ENCODE results near the gene CEBPA.

CEBPA gene

DNA sequence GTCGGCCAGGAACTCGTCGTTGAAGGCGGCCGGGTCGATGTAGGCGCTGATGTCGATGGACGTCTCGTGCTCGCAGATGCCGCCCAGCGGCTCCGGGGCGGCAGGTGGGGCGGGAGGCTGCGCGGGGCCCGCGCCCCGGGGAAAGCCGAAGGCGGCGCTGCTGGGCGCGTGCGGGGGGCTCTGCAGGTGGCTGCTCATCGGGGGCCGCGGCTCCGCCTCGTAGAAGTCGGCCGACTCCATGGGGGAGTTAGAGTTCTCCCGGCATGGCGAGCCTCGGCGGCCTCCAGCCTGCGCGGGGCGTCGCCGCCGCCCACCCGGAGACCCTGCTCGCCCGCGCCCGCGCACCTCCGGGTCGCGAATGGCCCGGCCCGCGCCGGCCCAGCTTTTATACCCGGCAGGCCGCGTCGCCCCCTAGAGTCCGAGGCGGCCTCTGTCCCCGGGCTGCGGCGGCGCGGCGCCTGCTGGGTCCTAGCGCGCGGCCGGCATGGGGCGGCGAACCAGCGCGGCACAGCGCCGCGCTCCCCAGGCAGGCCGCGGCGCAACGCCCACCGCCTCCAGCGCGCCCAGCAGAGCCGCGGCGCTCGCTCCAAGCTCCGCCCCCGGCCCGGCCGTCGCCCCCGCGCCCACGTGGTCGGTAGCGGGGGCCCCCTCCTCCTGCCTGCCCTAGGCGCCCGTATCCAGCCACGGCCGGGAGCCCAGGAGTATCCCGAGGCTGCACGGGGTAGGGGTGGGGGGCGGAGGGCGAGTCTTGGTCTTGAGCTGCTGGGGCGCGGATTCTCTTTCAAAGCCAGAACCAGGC lies at the start of gene CEBPA:
Gene CEBPA, minus strand, starts transcription at position 360 of the 799 bp plus-strand sequence. Its CDS starts 120 bp downstream, at position 240.
- no peak for FAIRE-seq
- DNase-seq (ENCODE audit: low spot score) = peak; percentile 19

DNA sequence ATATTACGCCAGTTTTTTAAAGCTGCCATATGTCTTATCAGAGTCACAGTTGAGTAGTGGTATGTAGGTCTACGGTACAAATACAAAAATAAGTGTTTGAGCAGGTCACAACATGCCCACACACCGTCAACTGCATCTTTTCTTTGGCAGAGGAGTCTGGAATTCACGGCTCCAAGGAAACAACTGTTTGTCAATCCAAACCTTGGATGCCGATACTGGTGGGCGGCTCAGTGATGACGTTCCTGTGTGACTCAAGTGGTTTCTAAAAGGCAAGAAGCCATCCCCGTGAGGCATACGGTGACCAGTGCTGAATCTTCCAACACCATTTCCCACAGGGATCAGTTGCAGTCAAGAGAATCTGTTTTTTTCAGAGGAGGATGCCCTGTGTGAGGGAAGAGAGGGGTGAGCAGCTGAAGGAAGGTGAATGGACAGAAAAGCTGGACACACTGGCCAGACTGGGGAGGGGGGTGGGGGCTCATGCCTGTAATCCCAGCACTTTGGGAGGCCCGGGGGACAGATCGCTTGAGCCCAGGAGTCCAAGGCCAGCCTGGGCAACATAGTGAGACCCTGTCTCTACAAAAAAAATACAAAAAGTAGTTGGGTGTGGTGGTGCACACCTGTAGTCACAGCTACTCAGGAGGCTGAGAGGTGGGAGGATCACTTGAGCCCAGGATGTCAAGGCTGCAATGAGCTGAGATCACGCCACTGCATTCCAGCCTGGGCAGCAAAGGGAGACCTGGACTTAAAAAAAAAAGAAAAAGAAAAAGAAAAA lies 48.4 kb upstream of the CEBPA start:
- no peak for DNase-seq (ENCODE audit: low spot score)
- FAIRE-seq = no peak

DNA sequence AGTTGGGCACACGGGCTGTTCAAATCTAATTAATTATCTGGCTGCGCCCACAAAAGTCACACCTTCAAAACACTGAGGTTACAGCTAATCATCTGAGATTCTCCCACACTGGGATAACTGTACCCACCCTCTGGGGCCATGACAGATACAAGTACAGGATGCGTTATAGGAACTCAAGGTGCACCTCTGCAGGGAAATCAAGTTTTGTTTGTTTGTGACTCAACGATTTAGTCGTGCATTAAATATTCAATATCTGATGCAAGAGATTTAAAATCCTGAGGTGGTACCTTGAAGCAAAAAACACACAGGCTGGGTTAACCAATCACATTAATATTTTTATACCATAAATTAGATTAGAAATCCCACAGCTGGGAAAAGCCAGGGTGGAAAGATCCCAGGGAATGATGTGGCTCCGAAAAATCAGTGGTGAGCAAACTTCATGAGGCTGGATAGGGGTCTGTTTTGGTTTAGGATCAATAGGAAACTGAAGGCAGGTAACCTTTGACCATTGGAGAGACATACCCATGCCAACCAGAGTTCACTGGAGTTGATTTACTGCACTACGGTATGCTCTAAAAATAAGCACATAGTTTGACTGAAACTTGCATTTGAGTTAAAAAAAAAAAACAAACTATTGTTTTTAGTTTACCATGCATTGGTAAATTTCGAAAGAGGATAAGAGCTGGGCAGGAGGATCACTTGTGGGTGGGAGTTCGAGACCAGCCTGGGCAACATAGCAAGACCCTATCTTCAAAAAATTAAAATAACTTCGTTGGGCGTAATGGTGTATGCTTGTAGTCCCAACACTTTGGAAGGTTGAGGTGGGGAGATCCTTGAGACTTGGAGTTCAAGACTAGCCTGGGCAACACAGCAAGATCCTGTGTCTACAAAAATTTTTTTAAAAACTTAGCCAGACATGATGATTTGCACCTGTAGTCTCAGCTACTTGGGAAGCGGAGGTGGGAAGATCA lies 47.3 kb upstream of the CEBPA start:
- no peak for FAIRE-seq
- no peak for DNase-seq (ENCODE audit: low spot score)

DNA sequence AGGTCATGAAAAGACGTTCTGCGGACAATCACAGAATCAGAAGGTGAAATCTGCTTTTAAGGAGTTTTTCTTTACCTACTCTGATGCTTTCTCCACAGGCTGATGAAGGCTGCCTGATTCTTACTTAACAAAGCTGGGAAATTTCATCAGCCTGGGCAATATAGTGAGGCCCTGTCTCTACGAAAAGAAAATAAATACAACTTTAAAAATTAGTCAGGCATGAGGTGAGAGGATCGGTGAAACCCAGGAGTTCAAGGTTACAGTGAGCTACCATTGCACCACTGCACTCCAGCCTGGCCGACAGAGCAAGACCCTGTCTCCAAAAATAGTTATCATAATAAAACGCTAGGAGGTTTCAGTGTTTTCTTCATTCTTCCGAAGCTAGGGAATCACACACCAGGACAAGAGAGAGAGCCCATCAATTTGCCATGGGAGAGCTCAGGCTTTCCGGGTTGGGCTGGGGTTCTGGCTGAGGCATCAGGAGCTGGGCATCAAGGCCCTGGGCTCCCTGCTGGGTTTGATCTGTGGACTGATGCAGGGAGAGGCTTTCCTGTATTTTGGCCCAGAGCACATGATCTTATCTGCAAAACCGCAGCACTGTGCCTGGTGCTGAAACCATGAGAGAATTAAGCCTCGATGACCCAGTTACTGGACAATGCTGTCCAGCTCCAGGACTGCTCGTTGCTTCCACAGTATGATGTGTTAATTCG lies 46.1 kb upstream of the CEBPA start:
- DNase-seq (ENCODE audit: low spot score) (no peak), FAIRE-seq (no peak)

DNA sequence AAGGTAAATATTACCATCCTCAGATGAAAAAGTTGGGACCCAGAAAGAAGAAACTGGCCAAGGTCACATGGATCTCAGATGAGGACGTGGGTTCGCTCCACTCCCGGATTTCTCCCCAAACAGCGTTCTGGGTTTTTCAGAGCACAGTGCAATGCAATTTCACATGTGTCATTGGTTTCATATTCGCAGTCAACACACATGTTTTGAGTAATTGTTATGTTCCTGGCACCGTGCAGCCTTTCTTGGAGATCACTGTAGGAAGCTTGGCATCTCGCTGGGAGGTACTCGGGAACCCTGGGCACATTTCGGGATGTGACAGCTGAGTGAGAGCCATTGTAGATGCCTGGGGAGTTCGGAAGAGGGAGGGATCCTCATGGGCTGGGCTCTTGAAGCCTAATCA lies 45.0 kb upstream of the CEBPA start:
- DNase-seq (ENCODE audit: low spot score) (no peak), FAIRE-seq (no peak)

DNA sequence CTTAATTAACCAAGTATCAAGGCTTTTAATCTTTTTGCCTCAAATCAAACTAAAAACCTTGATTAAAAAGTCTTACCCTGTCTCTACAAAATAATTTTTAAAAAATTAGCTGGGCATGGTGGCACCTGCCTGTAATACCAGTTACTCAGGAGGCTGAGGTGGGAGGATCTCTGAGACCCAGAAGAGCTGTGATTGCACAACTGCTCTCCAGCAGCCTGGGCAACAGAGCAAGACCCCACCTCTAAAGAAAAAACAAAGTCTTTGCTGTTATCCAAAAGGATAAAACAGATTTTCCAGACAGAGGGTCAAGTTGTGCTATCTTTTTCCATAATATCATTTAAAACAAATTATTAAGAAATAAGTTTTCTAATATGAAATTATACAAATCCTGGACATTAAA lies 44.3 kb upstream of the CEBPA start:
- no peak for FAIRE-seq
- no peak for DNase-seq (ENCODE audit: low spot score)

DNA sequence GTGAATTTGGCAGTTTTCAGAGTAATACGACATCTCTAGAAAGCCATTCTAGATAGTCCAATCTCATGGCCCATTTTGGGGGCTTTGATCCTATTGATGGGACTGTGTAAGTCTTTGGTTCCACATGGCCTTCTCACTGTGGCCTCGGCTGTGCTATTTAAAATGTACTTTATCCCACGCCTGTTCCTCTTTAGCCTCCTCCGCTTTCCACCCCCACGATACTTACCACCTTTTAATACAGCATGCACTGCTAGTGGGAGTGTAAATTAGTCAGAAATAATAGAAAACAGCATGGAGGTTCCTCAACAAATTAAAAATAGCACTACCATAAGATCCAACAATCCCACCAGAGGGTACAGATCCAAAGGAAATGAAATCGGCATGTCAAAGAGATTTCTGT lies 42.8 kb upstream of the CEBPA start:
- no peak for FAIRE-seq

DNA sequence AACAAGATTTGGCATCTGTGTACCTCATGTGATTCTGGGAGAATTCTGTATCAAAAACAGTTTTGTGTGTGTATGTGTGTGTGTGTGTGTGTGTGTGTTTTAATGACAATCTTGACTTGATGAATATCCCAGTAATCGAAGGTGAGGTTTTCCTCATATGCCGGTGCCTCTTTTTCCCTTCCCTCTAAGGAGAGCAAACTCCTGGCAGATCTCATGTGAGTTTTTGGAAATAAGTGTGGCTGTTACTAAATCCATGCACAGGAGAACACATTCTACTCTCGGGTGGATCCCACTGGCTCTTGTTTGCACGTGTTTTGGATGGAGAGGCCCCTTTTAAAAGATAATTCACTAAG lies 42.2 kb upstream of the CEBPA start:
- no peak for DNase-seq (ENCODE audit: low spot score)
- FAIRE-seq = no peak

More for the DNA sequence above, 42.8 kb upstream of the CEBPA start:
- DNase-seq (ENCODE audit: low spot score) = no peak

DNA sequence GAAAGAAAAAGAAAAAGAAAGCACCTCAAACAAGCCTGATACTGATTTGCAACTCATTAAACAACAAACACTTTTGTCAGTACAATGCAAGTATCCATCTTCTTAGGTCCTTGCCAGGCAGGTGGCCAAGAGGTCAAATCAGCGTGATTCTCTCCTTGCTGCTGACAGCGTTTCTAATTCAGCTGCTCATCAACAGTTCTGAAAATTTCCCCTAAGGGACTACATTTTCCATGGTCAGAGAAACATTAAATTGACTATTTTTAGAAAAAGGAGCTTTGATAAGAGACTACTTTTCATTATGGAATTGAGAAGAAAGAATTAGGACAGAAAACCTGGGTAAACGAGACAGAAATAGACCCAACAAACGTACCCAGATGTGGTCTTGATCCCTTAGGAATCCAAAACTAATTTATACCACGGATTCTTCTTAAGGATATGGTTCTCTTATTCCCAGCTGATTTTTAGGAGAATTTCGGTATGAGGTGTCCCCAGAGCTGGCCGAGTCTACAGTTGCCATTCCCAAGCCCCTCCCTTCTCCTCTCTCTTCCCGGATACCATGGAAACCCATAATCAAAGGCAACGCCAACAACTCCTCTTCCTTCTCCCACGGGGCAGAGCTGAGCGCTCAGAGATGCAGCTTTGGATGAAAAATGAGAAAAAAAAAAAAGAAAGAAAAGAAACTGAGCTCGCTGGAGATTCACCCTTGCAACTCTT lies 41.7 kb upstream of the CEBPA start:
- FAIRE-seq = no peak
- no peak for DNase-seq (ENCODE audit: low spot score)

DNA sequence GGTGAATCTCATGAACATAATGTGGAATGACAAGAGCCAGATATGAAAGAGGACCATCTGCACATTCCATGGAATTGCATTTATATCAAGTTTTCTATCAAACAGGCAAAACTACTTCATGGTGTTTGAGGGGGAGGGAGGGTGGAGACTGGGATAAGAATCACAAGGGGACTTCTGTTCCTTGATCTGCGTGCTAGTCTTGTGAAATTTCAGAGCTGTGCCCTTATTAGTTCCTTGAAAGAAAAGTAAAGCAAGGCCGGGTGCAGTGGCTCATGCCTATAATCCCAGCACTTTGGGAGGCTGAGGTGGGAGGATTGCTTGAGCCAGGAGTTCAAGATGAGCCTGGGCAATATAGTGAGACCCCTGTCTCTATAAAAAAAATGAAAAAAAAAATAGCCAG lies 41.0 kb upstream of the CEBPA start:
- DNase-seq (ENCODE audit: low spot score) (no peak), FAIRE-seq (no peak)

DNA sequence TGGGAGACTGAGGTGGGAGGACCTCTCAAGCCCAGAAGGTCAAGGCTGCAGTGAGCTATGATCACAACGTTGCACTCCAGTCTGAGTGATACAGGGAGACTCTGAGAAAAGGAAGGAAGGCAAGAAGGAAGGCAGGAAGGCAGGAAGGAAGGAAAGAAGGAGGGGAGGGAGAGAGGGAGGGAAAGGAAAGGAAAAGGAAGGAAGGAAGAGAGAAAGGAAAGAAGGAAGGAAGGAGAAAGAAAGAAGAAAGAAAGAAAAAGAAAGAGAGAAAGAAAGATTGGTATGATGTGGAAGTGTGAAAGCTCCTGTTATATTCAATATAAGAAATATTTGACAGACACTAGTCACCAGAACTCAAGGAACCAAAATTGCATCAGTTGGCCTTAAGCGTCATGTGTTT lies 38.7 kb upstream of the CEBPA start:
- FAIRE-seq (no peak), DNase-seq (ENCODE audit: low spot score) (no peak)

DNA sequence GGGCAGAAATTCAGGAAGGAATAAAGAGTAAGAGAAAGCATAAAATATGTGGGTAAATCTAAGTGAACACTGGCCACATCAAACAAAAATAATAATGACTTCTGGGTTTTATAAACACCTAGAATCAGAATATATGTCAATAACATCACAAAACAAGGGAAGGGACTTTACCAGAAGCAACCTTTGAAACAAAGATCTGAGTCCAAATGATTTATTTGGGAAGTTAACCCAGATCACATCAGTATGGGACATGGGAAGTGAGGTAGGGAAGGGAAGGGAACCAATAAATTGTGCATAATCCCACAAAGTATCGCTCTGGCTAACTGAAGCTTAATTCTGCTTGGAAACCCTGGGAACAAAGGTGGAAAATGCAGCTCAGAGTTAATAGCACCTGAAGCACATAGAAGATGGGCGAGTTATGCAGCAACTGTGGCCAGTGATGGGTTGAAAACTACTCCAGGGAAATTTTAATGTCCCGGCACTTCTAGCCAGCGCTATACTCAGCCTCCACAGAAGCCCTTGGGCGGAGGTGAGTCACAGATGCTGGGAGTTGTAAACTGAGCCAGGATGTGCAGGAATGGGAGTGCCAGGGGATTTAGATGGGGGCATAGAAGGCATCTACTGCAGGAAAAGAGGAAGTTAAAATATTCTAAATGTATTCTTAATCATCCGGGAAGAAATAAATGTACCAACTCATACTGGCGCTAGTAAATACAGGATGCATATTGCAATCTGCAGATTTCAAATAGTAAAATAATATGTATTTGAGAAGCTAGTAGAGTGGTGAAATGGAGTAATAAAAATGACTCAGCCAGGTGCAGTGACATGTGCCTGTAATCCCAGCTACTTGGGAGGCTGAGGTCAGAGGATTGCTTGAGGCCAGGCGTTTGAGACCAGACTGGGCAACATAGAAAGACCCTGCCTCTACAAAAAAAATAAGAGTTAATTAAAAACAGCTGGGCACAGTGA lies 37.0 kb upstream of the CEBPA start:
- FAIRE-seq = no peak
- DNase-seq (ENCODE audit: low spot score) = no peak

DNA sequence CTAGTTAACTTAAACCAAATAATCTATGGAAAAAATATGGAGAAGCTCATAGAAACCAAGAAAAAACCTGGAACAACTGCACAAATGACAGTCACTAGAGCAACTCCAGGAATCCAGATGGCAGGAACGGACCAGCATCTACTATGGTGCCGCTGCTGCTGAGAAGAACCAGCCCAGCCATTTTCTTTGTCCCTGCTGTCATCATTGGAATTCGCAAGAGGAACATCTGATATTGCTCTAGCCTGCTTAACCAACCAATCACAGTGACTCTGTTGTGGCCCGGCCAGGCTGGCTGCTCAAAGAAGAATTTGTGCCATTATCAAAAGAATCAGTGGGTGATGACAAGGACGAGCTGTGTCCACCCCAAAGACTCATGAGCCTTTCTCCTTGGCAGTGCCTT lies 33.1 kb upstream of the CEBPA start:
- no peak for DNase-seq (ENCODE audit: low spot score)
- FAIRE-seq = no peak

DNA sequence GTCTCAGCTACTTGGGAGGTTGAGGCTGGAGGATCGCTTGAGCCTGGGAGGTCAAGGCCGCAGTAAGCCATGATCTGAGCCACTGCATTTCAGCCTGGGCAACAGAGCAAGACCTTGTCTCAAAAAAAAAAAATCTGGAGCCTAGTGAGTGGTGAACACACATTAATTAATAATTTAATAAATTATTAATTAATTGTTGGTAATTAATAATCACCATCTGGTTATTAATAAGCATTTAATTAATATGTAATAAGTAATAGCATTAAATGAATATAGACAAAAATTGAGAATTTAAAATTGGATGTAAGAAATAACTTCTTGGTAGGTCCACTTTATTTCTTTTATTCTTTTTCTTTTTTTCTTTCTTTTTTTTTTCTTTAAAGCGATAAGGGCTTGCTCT lies 31.9 kb upstream of the CEBPA start:
- FAIRE-seq (no peak), DNase-seq (ENCODE audit: low spot score) (no peak)

DNA sequence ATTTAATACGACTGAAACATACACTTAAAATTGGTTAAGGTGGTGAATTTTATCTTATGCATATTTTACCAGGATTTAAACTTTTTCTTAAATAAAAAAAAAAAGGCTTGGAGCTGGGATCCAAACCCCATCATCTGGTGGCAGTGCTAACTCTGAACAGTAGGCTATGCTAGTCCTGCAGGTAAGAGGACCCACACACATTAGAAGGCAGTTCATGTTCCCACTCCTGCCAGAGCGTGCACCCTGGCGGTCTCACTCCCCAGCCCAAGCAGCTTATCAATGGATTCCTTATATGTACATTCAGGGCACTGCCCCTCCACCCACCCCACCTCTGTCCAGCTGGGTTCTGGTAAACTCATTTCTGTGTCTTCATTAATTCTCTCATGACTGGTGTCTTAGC lies 31.3 kb upstream of the CEBPA start:
- no peak for DNase-seq (ENCODE audit: low spot score)
- FAIRE-seq = no peak

DNA sequence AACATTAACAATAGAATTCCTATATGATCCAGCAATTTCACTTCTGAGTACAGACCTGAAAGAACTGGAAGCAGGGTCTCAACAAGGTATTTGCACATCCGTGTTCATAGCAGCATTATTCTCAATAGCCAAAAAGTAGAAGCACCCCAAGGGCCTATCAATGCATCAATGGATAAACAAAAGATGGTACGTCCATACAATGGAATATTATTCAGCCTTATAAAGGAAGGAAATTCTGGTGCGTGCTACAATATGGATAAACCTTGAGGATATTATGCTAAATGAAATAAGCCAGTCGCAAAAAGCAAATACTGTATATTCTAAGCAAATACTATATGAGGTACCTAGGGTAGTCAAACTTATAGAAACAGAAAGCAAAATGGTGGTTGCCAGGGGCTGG lies 30.8 kb upstream of the CEBPA start:
- no peak for FAIRE-seq

DNA sequence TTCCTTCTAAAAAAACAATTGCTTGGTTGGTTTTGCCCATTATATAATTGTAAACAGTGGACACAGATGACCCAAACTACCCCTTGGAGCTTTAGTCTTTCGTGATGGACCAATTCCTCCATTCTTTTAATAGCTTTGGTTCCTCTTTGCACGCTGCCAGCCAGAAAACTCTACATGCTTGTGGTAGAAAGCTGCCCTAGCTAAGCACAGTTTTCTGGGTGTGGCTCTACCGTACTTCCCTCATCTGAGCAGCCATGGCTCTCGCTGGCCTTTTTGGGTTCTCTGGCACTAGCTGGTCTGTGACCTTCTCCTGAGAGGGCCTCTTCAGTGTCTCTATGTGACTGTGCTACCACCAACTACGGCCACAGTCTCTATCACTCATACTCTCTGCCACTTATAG lies 29.9 kb upstream of the CEBPA start:
- DNase-seq (ENCODE audit: low spot score) (no peak), FAIRE-seq (no peak)

More for the DNA sequence above, 30.8 kb upstream of the CEBPA start:
- DNase-seq (ENCODE audit: low spot score) = no peak

DNA sequence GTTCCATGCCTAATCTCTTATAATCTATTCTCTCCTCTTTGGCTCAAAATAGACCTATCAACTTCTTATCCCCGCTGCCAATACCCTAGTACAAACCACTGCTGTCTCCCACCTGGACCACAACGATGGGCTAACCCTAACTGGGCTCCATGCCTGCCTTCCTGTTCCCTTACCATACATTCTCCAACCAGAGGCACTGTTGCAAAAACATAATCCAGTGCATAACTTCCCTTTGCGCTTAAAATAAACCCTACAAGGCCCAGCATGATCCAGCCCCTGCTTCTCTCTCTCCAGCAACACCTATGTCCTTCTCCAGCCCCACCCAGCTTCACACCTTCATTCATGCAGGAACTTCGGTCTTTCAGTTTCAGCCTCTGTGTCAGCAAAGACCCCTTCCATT lies 27.4 kb upstream of the CEBPA start:
- FAIRE-seq (no peak), DNase-seq (ENCODE audit: low spot score) (no peak)

DNA sequence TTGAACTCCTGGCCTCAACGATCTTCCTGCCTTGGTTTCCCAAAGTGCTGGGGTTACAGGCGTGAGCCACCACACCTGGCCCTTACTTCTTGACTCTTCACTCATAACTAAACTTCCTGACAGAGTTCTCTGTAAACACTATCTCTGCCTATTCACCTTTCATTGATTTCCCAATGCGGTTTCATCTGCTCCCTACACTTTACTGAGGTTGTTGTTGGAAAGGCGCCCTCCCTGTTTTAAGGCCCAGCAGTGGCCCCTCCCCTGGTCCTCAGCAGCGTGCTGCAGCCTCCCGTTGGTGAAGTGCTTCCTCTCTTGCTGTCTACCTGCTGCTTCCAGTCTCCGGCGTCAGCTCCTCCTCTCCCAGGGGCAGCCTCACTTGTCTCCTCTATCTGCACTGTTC lies 26.7 kb upstream of the CEBPA start:
- FAIRE-seq (no peak), DNase-seq (ENCODE audit: low spot score) (no peak)

Data from RCC 7860 (cell line).